IPS-15b (cell line): Measurements from ENCODE around the gene EFNB2.

Experiments
- H3K27me3 ChIP-seq: one replicate; pipeline ENCODE4 v1.6.1; 2013; ENCODE audit warnings: low read length; ENCODE audit not compliant: control insufficient read depth, insufficient read depth
- H3K36me3 ChIP-seq: one replicate; pipeline ENCODE4 v1.6.1; 2013; ENCODE audit warnings: low read length; ENCODE audit not compliant: control insufficient read depth, insufficient read depth
- H3K4me1 ChIP-seq: one replicate; pipeline ENCODE4 v1.6.1; 2013; ENCODE audit warnings: mild to moderate bottlenecking, low read length; ENCODE audit not compliant: control insufficient read depth, insufficient read depth
- H3K4me3 ChIP-seq: one replicate; pipeline ENCODE4 v1.5.1; 2013; ENCODE audit warnings: low read depth, low read length
- H3K9ac ChIP-seq: one replicate; pipeline ENCODE4 v1.6.1; 2013; ENCODE audit warnings: low read depth, mild to moderate bottlenecking, low read length
- H3K9me3 ChIP-seq: one replicate; pipeline ENCODE4 v1.6.1; 2013; ENCODE audit warnings: mild to moderate bottlenecking, low read length; ENCODE audit not compliant: control insufficient read depth, insufficient read depth

Gene EFNB2

GRCh38 chr13:106449096-106449495 lies 86.4 kb downstream of the EFNB2 start:
- Histone ChIP-seq H3K9ac (no peak overlapping the region), H3K4me1 (peaks cover 2% of the 10 kb centered on the region), H3K4me3 (no peak overlapping the region), H3K36me3 (no peaks in the 10 kb centered on the region), H3K27me3 (no peaks in the 10 kb centered on the region), H3K9me3 (no peaks in the 10 kb centered on the region)

- Histone ChIP-seq H3K4me1 (peaks cover 2% of the 10 kb centered on the region), H3K4me3 (no peak overlapping the region), H3K27me3 (no peaks in the 10 kb centered on the region), H3K9me3 (no peaks in the 10 kb centered on the region), H3K36me3 (no peaks in the 10 kb centered on the region), H3K9ac (no peak overlapping the region)
These were observed 89.5 kb downstream of the EFNB2 start for GRCh38 chr13:106445996-106446395.

- Histone ChIP-seq H3K27me3 (no peaks in the 10 kb centered on the region), H3K9ac (no peak overlapping the region)
These were observed 91.7 kb downstream of the EFNB2 start for GRCh38 chr13:106443607-106444322.

DNA sequence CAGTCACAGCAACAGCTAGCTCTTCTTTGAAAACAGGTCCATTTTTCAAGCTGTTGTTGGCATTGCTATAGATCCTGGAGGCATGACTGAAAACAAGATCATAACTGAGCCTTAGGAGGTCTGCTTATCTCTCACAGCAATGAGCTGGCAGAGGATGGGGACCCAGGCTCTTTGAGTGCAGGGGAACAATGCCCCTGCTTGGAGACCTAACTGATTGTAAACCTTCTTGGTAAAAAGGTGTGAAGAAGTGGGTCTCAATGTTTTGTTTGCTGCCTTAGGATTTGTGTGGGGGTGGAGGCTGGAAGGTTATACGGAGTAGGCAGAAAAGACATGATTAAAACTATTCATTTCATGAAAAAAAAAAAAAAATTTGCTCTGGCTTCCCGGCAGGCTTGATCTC lies 94.6 kb downstream of the EFNB2 start:
- Histone ChIP-seq H3K9me3 (no peaks in the 10 kb centered on the region), H3K4me3 (no peak overlapping the region), H3K27me3 (no peaks in the 10 kb centered on the region), H3K36me3 (no peaks in the 10 kb centered on the region), H3K4me1 (peaks cover 4% of the 10 kb centered on the region), H3K9ac (no peak overlapping the region)

More at GRCh38 chr13:106443607-106444322, 91.7 kb downstream of the EFNB2 start:
- Histone ChIP-seq H3K36me3 (no peaks in the 10 kb centered on the region), H3K4me1 (peaks cover 6% of the 10 kb centered on the region), H3K4me3 (no peak overlapping the region), H3K9me3 (no peaks in the 10 kb centered on the region)
